Fibroblast of lung (primary cell): Measurements from ENCODE around the gene STK32C. TPM values are rescaled to one million over a fixed set of nuclear protein-coding genes. Genes with fewer than 3 reads are reported as not detected.

Experiments
- DNase-seq, 2 donors: peaks; one replicate each; pipeline versions ENCODE4 v3.0.0 to v3.0.0-alpha.2; 2010; ENCODE audit warnings: low read depth in 2 of 2
- H2AFZ ChIP-seq: 2 replicates; pipeline ENCODE4 v1.5.1; 2012; ENCODE audit warnings: low read length, control low read depth, inconsistent platforms
- H3K27ac ChIP-seq: 2 replicates; pipeline ENCODE4 v1.5.1; 2011; ENCODE audit warnings: low read length, control low read depth; ENCODE audit not compliant: insufficient read depth
- H3K27me3 ChIP-seq: 2 replicates; pipeline ENCODE4 v1.5.1; 2011; ENCODE audit warnings: mild to moderate bottlenecking, low read length; ENCODE audit not compliant: control insufficient read depth, insufficient read depth
- H3K36me3 ChIP-seq: 2 replicates; pipeline ENCODE4 v1.5.1; 2011; ENCODE audit warnings: low read length; ENCODE audit not compliant: control insufficient read depth, insufficient read depth
- H3K4me1 ChIP-seq: 2 replicates; pipeline ENCODE4 v1.5.1; 2011; ENCODE audit warnings: low read length; ENCODE audit not compliant: control insufficient read depth, insufficient read depth; ENCODE audit errors: extremely low read depth
- H3K4me2 ChIP-seq: 2 replicates; pipeline ENCODE4 v1.5.1; 2011; ENCODE audit warnings: low read length, control low read depth; ENCODE audit not compliant: insufficient read depth; ENCODE audit errors: extremely low read depth
- H3K4me3 ChIP-seq, 4 experiments: fragments of 200-600 bp in 1 of 4; sonication (generic) in 1 of 4; replicated peaks in 1 of 4; 2 replicates each; pipeline ENCODE4 v1.5.1; 2011 to 2016; ENCODE audit warnings: low read length in 4 of 4, low read depth in 3 of 4, mild to moderate bottlenecking in 3 of 4, control low read depth in 2 of 4, inconsistent platforms in 1 of 4, mixed read lengths in 1 of 4; ENCODE audit not compliant: insufficient read depth in 1 of 4; ENCODE audit errors: control extremely low read depth in 1 of 4
- H3K79me2 ChIP-seq: 2 replicates; pipeline ENCODE4 v1.5.1; 2012; ENCODE audit warnings: mild to moderate bottlenecking, low read length, inconsistent platforms; ENCODE audit not compliant: control insufficient read depth, insufficient read depth
- H3K9ac ChIP-seq: 2 replicates; pipeline ENCODE4 v1.5.1; 2011; ENCODE audit warnings: mild to moderate bottlenecking, low read length, control low read depth; ENCODE audit not compliant: insufficient read depth
- H3K9me3 ChIP-seq: 2 replicates; pipeline ENCODE4 v1.5.1; 2012; ENCODE audit warnings: low read depth, low read length; ENCODE audit not compliant: control insufficient read depth, insufficient read depth
- H4K20me1 ChIP-seq: 2 replicates; pipeline ENCODE4 v1.5.1; 2011; ENCODE audit warnings: low read length; ENCODE audit not compliant: control insufficient read depth, insufficient read depth; ENCODE audit errors: extremely low read depth
- CTCF ChIP-seq, 2 donors: IDR thresholded peaks in 1 of 2; conservative IDR thresholded peaks in 1 of 2; 1 replicate in 1 of 2; 2 replicates in 1 of 2; pipeline ENCODE4 v1.5.1; 2011 to 2012; ENCODE audit warnings: low read length in 2 of 2, control low read depth in 1 of 2, inconsistent platforms in 1 of 2, low read depth in 1 of 2, mild to moderate bottlenecking in 1 of 2
- EZH2 ChIP-seq: IDR thresholded peaks from 2 replicates; pipeline ENCODE4 v1.5.1; 2012; ENCODE audit warnings: low read length, control low read depth, mild to moderate bottlenecking; ENCODE audit errors: missing control alignments
- polyA plus RNA-seq, 2 donors: library from polyadenylated mRNA; depleted of rRNA in 1 of 2; stranded (reverse) in 1 of 2; unstranded in 1 of 2; fragments of >200 nt; gene quantifications; 2 replicates each; pipeline ENCODE4 v1.2.1, GENCODE V29; 2011 to 2012; ENCODE audit warnings: missing spikeins in 1 of 2
- total RNA-seq: library from RNA; depleted of rRNA; stranded (reverse); fragments of >200 nt; gene quantifications from 2 replicates; pipeline ENCODE4 v1.2.1, GENCODE V29; 2014

The STK32C gene
- total and polyA plus RNA-seq, 2 donors (not counting 1 experiment from before 2014, with no cell fraction given), result 4.4 to 21.5 TPM

GRCh38 chr10:132199268-132199853, 108.4 kb downstream of the STK32C start:
- TF ChIP-seq EZH2, result no peak
- no peak for TF ChIP-seq CTCF (conservative IDR thresholded peaks at IDR 0.05 in 1 of 2, IDR thresholded peaks at IDR 0.05 in 1 of 2; ENCODE audit: low read depth in 1 of 2, low read length in 2 of 2)
- no peaks in the 10 kb centered on the region for H3K79me2 ChIP-seq
- no peak overlapping the region for H3K4me2 ChIP-seq
- H3K27ac ChIP-seq, result no peak overlapping the region
- H3K36me3 ChIP-seq, result no peaks in the 10 kb centered on the region
- no peak overlapping the region for H3K4me3 ChIP-seq
- no peak for DNase-seq
- no peaks in the 10 kb centered on the region for H4K20me1 ChIP-seq
- H3K27me3 ChIP-seq, result no peaks in the 10 kb centered on the region
- H2AFZ ChIP-seq, result no peak overlapping the region
- H3K9me3 ChIP-seq, result no peaks in the 10 kb centered on the region
- no peak overlapping the region for H3K9ac ChIP-seq
- H3K4me1 ChIP-seq, result no peaks in the 10 kb centered on the region

GRCh38 chr10:132198381-132199181, 109.2 kb downstream of the STK32C start:
- no peak for DNase-seq
- H3K4me3 ChIP-seq, result no peak overlapping the region
- H2AFZ ChIP-seq, result no peak overlapping the region
- no peaks in the 10 kb centered on the region for H3K79me2 ChIP-seq
- no peak overlapping the region for H3K4me2 ChIP-seq
- H3K4me1 ChIP-seq, result no peaks in the 10 kb centered on the region
- H4K20me1 ChIP-seq, result no peaks in the 10 kb centered on the region
- H3K9me3 ChIP-seq, result no peaks in the 10 kb centered on the region
- no peak overlapping the region for H3K9ac ChIP-seq
- H3K36me3 ChIP-seq, result no peaks in the 10 kb centered on the region
- TF ChIP-seq EZH2 (no peak), CTCF (conservative IDR thresholded peaks at IDR 0.05 in 1 of 2, IDR thresholded peaks at IDR 0.05 in 1 of 2; ENCODE audit: low read depth in 1 of 2, low read length in 2 of 2) (no peak)
- H3K27me3 ChIP-seq, result no peaks in the 10 kb centered on the region
- no peak overlapping the region for H3K27ac ChIP-seq

- no peaks in the 10 kb centered on the region for H3K9me3 ChIP-seq
- no peak overlapping the region for H2AFZ ChIP-seq
- DNase-seq, result no peak
- H3K9ac ChIP-seq, result no peak overlapping the region
- H4K20me1 ChIP-seq, result no peaks in the 10 kb centered on the region
- H3K4me1 ChIP-seq, result no peaks in the 10 kb centered on the region
- TF ChIP-seq EZH2 (no peak), CTCF (conservative IDR thresholded peaks at IDR 0.05 in 1 of 2, IDR thresholded peaks at IDR 0.05 in 1 of 2; ENCODE audit: low read depth in 1 of 2, low read length in 2 of 2) (no peak)
- H3K27ac ChIP-seq, result no peak overlapping the region
- H3K4me2 ChIP-seq, result no peak overlapping the region
- no peaks in the 10 kb centered on the region for H3K27me3 ChIP-seq
- no peaks in the 10 kb centered on the region for H3K79me2 ChIP-seq
- no peaks in the 10 kb centered on the region for H3K36me3 ChIP-seq
- no peak overlapping the region for H3K4me3 ChIP-seq
Observed at GRCh38 chr10:132198068-132198370, 109.7 kb downstream of the STK32C start.
